Skeletal muscle cell (primary cell): ENCODE data around the gene MT1E.
A peak's percentile ranks its signal among the peaks of the same experiment; 100 is the strongest.
"Not testable (repeated sequence)": the region's sequence is repeated elsewhere in the genome, so short reads cannot be mapped to it uniquely, and the experiment has no call there.

ENCODE experiments used
- DNase-seq: peaks from one replicate; pipeline ENCODE4 v3.0.0-alpha.2; 2010; ENCODE audit warnings: low read depth
- H3K4me3 ChIP-seq: 2 replicates; pipeline ENCODE4 v1.5.1; 2011; ENCODE audit warnings: low read depth, mild to moderate bottlenecking, control low read depth, low read length, moderate library complexity

Gene MT1E

GRCh38 chr16:56621665-56622445, 3.7 kb upstream of the MT1E start:
- not testable (repeated sequence) for DNase-seq, H3K4me3 ChIP-seq

- DNase-seq, H3K4me3 ChIP-seq: not testable (repeated sequence)
These were observed 2.4 kb upstream of the MT1E start for GRCh38 chr16:56623184-56623583.

- H3K4me3 ChIP-seq, result no peak overlapping the region
- DNase-seq, result no peak
These were observed 1.9 kb upstream of the MT1E start for GRCh38 chr16:56623637-56624036.

DNA sequence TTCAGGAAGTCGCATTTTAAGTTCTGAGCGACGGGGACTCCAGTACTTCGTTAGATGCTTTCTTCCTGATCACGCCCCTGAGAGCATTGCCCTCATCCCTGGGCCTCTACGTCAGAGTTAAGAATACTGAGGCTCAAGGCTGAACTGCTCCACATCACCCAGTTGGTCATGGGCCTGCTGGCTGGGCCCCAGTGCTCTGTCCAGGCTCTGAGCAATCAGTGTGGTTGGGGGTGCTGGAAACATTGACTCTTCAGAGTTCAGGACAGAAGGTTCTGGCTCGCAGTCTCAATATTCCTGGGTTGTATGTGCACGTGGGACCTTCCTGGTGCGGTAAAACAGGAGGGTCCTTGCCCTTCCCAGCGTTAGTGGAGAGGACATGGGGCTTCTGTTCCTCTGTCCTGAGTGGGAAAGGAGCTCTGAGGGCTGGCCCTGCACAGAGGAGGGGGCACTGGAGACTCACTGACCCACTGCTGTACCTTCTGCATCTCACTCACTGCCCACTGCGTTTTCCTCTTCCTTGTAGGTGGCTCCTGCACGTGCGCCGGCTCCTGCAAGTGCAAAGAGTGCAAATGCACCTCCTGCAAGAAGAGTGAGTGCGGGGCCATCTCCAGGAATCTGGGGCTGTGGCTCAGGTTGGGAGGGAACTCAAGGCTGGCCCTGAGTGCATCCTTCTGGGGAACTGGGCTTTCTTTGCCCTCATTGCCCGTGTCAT, 518 bp downstream of the MT1E start:
- H3K4me3 ChIP-seq, result peak overlapping the region; percentile 72
- DNase-seq, result peak; percentile 51

DNA sequence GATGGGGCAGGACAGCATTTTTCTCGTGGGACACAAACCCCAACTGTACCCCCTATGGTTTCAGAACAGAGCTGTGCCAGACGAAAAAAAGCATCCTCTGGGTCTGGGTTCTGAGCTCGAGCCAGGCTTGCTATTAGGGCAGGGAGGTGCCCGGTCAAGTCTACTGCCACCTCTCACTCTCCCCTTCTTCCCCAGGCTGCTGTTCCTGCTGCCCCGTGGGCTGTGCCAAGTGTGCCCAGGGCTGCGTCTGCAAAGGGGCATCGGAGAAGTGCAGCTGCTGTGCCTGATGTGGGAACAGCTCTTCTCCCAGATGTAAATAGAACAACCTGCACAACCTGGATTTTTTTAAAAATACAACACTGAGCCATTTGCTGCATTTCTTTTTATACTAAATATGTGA, 1.1 kb downstream of the MT1E start:
- peak overlapping the region; percentile 72 for H3K4me3 ChIP-seq
- DNase-seq, result no peak

DNA sequence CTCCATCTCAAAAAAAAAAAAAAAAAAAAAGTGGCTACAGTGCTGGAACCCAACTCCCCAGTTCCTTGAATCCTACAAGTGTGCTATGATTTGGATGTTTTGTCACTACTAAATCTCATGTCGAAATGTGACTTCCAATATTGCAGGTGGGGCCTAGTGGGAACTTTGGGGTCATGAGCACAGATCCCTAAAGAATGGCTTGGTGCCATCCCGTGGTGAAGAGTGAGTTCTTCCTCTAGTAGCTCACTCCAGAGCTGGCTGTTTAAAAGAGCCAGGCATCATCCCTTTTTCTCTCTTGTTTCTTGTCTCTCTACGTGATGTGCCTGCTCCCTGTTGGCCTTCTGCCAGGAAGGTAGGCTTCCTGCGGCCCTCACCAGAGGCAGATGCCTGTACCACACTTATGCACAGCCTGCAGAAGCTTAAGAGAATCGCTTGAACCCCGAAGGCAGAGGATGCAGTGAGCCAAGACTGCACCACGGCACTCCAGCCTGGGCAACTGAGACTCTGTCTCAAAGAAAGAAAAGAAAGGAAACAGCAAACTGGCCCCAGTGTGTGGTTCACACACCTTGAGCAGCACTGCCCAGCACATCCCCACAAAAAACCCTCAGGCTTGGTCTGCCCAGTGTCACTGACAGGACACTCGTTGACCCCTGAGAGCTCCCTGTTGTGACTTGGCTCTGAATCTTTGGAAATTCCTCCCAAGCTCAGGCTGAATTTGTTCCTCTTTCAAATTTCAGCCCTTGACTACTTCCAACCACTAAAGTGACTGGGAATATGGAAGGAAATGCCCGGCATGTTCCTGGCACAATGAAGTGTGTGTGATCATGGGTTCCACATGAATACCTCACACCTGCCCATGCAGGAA, 3.1 kb downstream of the MT1E start:
- no peak overlapping the region for H3K4me3 ChIP-seq

DNA sequence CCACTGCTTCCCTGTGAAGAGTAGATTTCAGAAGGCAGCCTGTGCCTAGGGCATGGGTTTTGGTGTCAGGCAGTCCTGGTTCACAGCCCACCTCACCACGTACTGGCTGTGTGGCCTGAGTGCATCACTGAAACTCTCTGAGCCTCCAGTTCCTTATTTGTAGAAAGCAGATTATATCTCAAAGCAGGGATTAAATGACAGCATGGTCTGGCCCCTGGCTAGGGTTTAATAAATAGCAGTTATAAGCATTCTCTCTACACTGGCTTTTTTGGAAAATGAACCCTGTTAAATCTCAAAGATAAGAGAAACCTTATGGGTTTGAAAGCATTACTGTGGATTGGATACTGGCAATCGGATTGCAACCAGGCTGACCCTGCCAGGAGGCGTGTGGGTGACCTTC, 4.0 kb downstream of the MT1E start:
- DNase-seq, result no peak
- H3K4me3 ChIP-seq, result no peak overlapping the region

More for the DNA sequence above, 3.1 kb downstream of the MT1E start:
- no peak for DNase-seq

- no peak overlapping the region for H3K4me3 ChIP-seq
- DNase-seq, result no peak
These were observed 4.6 kb downstream of the MT1E start for GRCh38 chr16:56630134-56630533.

DNA sequence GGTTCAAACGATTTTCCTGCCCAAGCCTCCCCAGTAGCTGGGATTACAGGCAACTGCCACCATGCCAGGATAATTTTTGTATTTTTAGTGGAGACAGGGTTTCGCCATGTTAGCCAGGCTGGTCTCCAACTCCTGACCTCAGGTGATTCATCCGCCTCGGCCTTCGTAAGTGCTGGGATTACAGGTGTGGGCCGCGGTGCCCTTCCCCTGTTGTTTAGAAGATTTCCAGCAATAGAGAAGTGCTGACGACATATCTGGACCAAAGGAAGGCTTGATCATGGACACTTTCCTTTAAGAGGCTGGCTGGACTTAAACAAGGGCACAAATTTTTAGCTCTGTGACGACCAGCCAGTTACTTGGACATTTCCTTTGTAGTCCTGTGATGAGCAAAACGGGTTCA, 5.6 kb downstream of the MT1E start:
- no peak overlapping the region for H3K4me3 ChIP-seq
- DNase-seq, result no peak

DNA sequence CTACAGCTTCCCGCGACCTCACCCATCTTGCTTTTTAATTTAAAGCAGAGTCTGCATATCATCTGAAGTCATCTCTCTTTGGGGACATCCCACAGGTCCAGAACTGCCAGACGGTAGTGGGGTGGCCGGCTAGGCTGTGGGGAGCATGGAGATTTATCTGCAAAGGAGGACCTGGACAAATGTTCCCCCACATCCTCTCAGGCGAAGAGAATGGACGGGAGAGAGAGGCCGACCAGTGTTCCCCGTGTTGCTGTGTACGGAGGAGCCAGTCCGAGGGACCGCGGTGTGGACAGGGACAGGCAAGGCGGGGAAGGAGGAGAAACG, 6.2 kb downstream of the MT1E start:
- DNase-seq, result no peak
- H3K4me3 ChIP-seq, result peak overlapping the region; percentile 42

- no peak for DNase-seq
- peak within 1 kb of the TSS; percentile 42 for H3K4me3 ChIP-seq
These were observed 6.7 kb downstream of the MT1E start, which contains the start of gene MT1M for GRCh38 chr16:56632156-56632847. MT1M (plus strand) TSS chr16:56632659; CDS start chr16:56632732, 73 bp downstream.

DNA sequence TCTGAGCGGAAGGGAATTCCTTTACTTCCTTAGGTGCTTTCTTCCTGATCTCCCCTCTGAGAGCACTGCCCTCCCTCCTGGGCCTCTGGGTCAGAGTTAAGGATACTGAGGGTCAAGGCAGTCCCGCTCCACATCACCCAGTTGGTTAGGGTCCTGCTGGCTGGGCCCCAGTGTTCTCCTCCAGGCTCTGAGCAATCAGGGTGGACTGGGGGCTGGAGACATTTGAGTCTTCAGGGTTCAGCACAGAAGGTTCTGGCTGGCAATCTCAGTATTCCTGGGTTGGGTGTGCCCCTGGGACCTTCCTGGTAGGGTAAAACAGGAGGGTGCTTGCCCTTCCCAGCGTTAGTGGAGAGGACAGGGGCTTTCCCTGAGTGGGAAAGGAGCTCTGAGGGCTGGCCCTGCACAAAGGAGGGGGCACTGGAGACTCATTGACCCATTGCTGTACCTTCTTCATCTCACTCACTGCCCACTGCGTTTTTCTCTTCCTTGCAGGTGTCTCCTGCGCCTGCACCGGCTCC, 7.3 kb downstream of the MT1E start:
- no peak overlapping the region for H3K4me3 ChIP-seq
- no peak for DNase-seq

GRCh38 chr16:56633535-56633934, 8.0 kb downstream of the MT1E start:
- DNase-seq, result no peak
- no peak overlapping the region for H3K4me3 ChIP-seq

GRCh38 chr16:56634715-56635440, 9.3 kb downstream of the MT1E start:
- peak overlapping the region; percentile 27 for H3K4me3 ChIP-seq
- no peak for DNase-seq

DNA sequence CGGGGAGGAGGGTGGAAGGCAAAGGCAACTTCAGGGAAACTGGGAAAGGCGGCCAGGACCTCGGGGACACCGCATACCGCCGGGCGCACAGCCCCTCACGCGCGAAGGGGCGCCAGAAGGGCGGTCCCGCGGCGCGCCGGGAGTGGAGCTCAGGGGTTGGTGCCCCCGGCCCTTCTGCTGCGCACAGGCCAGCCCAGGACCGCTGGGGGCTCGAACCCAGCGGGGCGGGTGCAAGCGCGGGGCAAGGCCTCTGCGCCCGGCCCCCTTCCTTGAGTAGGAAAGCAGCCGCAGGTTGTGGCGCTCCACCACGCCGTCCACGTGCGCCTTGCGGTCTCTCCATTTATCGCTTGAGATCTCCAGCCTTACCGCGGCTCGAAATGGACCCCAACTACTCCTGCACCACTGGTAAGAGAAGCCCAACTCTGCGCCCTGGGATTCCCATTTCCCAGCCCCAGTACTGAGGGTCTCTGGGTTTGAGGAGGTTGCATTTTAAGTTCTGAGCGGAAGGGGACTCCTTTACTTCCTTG, 9.9 kb downstream of the MT1E start:
- no peak for DNase-seq

DNA sequence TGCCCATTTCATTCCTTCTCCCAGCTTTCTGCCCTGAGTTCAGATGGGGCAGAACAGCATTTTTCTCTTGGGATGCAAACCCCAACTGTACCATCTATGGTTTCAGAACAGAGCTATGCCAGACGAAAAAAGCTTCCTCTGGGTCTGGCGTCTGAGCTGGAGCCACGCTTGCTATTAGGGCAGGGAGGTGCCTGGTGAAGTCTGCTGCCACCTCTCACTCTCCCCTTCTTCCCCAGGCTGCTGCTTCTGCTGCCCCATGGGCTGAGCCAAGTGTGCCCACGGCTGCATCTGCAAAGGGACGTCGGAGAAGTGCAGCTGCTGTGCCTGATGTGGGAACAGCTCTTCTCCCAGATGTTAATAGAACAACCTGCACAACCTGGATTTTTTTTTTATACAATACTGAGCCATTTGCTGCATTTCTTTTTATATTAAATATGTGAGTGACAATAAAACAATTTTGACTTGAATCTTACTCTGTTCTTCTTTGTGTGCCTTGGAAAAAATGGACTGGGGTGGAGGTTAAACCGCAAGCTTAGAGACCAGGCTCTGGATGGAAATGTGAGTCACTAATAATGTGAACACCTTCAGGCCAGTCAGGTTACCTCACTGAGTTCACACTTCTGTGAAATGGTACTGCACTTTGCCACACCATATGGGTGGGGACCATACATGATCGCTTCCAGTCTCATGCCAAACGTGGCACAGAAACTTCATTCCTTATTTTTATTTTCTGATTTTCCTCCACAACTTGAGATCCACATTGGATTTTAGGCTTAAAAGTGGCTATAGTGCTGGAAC, 11.2 kb downstream of the MT1E start:
- no peak overlapping the region for H3K4me3 ChIP-seq
- DNase-seq, result no peak

More for the DNA sequence above, 9.9 kb downstream of the MT1E start:
- peak overlapping the region; percentile 27 for H3K4me3 ChIP-seq

DNA sequence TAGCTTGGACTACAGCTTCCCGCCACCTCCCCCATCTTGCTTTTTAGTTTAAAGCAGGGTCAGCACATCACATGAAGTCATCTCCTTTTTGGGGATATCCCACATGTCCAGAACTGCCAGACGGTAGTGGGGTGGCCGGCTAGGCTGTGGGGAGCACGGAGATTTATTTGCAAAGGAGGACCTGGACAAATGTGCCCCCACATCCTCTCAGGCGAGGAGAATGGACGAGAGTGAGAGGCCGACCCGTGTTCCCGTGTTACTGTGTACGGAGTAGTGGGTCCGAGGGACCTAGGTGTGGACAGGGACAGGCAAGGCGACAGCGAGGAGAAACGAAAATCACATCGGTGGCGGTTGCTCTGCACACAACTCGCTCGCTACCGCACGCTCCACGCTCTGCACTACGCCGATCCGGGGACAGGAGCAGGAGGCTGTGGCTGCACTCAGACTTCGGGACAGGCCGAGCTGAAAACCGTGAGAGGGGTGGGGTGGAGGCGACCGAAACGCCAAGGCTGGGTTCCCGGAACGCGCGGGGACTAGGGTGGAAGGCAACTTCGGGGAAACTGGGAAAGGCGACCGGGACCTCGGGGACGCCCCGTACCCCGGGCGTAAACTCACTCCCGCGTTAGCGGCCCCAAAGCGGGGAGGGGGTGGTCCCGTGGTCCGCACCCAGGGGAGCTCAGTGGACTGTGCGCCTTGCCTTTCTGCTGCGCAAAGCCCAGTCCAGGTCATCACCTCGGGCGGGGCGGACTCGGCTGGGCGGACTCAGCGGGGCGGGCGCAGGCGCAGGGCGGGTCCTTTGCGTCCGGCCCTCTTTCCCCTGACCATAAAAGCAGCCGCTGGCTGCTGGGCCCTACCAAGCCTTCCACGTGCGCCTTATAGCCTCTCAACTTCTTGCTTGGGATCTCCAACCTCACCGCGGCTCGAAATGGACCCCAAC, 12.5 kb downstream of the MT1E start, which contains the start of gene MT1A:
Gene MT1A, plus strand, starts transcription at position 853 of the 937 bp plus-strand sequence. Its CDS starts 73 bp downstream, at position 926.
- H3K4me3 ChIP-seq, result peak within 1 kb of the TSS; percentile 55
- no peak for DNase-seq
